Testis (tissue), 3 donors: ENCODE data around the gene SLC44A5. TPM values are rescaled to one million over a fixed set of nuclear protein-coding genes. Genes with fewer than 3 reads are reported as not detected.

ENCODE experiments used
- DNase-seq: peaks from one replicate; pipeline ENCODE4 v3.0.0-alpha.2; 2019
- H3K27ac ChIP-seq, 2 donors: fragments of 200-600 bp; sonication (generic); one replicate each; pipeline ENCODE4 v1.5.1; 2019
- H3K27me3 ChIP-seq: fragments of 200-600 bp; sonication (generic); one replicate; pipeline ENCODE4 v1.5.1; 2019
- H3K36me3 ChIP-seq: fragments of 200-600 bp; sonication (generic); one replicate; pipeline ENCODE4 v1.5.1; 2017; ENCODE audit warnings: low read depth; ENCODE audit errors: missing control alignments
- H3K4me1 ChIP-seq: fragments of 200-600 bp; sonication (generic); one replicate; pipeline ENCODE4 v1.5.1; 2019
- H3K4me3 ChIP-seq, 2 donors: fragments of 200-600 bp; sonication (generic); one replicate each; pipeline ENCODE4 v1.5.1; 2017 to 2019
- H3K9me3 ChIP-seq: fragments of 200-600 bp; sonication (generic); one replicate; pipeline ENCODE4 v1.5.1; 2017
- POLR2A ChIP-seq: fragments of 450-650 bp; IDR thresholded peaks from one replicate; pipeline ENCODE4 v1.6.1; 2017; ENCODE audit warnings: antibody characterized with exemption, mild to moderate bottlenecking, moderate library complexity
- WGBS, 2 donors: methylation state at CpG; one replicate each; pipeline ENCODE4 v1.1.5; 2018; 5-methylcytosine and 5-hydroxymethylcytosine counted together
- intact Hi-C: fragments of 100-400 bp; cut with DNase I; formaldehyde crosslinking; loops from one replicate; pipeline ENCODE4 v1.15.1; 2023; ENCODE audit warnings: low total_unique reads
- polyA plus RNA-seq: library from polyadenylated mRNA; stranded (reverse); fragments of 350-450 nt; fragmentation: Illumina TruSeq; extraction: RNeasy Lipid Tissue Mini Kit (QIAGEN cat#74804); gene quantifications from one replicate; pipeline ENCODE4 v1.2.3, GENCODE V29; 2014; ENCODE audit warnings: low read depth, low replicate concordance; ENCODE audit not compliant: insufficient read depth
- total RNA-seq, 2 donors: library from RNA; depleted of rRNA; stranded (reverse); fragments of >200 nt; gene quantifications; one replicate each; pipeline ENCODE4 v1.2.3, GENCODE V29; 2016
- TF ChIP-seq, protein P1 (sequence below), 3 experiments: fragments of 450-650 bp in 2 of 3; fragments of 200-600 bp in 1 of 3; sonication (generic) in 1 of 3; IDR thresholded peaks; one replicate each; pipeline ENCODE4 v1.5.1; 2016 to 2019; ENCODE audit warnings: antibody characterized with exemption in 3 of 3, mild to moderate bottlenecking in 2 of 3, moderate library complexity in 1 of 3

Gene SLC44A5
- total and polyA plus RNA-seq, 3 donors from 2014 or later, result 4.9 to 10.6 (median 4.9) TPM

GRCh38 chr1:75579046-75579445, 31.9 kb downstream of the SLC44A5 start:
- 22 to 45% methylated on average over 2 of the region's 2 CpGs for WGBS, 2 donors
- no peak for DNase-seq
- Histone ChIP-seq H3K27ac (no peak overlapping the region), H3K36me3 (no peaks in the 10 kb centered on the region), H3K4me1 (no peaks in the 10 kb centered on the region), H3K4me3 (no peak overlapping the region), H3K9me3 (no peaks in the 10 kb centered on the region), H3K27me3 (no peaks in the 10 kb centered on the region)
- intact Hi-C loops, result no loop called here
- TF ChIP-seq, protein P1, sequence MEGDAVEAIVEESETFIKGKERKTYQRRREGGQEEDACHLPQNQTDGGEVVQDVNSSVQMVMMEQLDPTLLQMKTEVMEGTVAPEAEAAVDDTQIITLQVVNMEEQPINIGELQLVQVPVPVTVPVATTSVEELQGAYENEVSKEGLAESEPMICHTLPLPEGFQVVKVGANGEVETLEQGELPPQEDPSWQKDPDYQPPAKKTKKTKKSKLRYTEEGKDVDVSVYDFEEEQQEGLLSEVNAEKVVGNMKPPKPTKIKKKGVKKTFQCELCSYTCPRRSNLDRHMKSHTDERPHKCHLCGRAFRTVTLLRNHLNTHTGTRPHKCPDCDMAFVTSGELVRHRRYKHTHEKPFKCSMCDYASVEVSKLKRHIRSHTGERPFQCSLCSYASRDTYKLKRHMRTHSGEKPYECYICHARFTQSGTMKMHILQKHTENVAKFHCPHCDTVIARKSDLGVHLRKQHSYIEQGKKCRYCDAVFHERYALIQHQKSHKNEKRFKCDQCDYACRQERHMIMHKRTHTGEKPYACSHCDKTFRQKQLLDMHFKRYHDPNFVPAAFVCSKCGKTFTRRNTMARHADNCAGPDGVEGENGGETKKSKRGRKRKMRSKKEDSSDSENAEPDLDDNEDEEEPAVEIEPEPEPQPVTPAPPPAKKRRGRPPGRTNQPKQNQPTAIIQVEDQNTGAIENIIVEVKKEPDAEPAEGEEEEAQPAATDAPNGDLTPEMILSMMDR (IDR thresholded peaks at IDR 0.05), result no peak
- no peak for TF ChIP-seq POLR2A

- H3K27ac ChIP-seq, result no peak overlapping the region
- no peaks in the 10 kb centered on the region for H3K9me3 ChIP-seq
- intact Hi-C loops, result no loop called here
- H3K36me3 ChIP-seq, result no peaks in the 10 kb centered on the region
- DNase-seq, result no peak
- TF ChIP-seq POLR2A, result no peak
- TF ChIP-seq, protein P1 (IDR thresholded peaks at IDR 0.05), result no peak
- H3K4me1 ChIP-seq, result no peaks in the 10 kb centered on the region
- no peak overlapping the region for H3K4me3 ChIP-seq
- WGBS, 2 donors, result 66 to 83% methylated on average over 3 of the region's 3 CpGs
- no peaks in the 10 kb centered on the region for H3K27me3 ChIP-seq
Measured at GRCh38 chr1:75575837-75576236, 35.1 kb downstream of the SLC44A5 start.

- Histone ChIP-seq H3K4me1 (no peaks in the 10 kb centered on the region), H3K36me3 (no peaks in the 10 kb centered on the region), H3K4me3 (no peak overlapping the region), H3K9me3 (no peaks in the 10 kb centered on the region), H3K27me3 (no peaks in the 10 kb centered on the region), H3K27ac (no peak overlapping the region)
- TF ChIP-seq, protein P1 (IDR thresholded peaks at IDR 0.05), result no peak
- TF ChIP-seq POLR2A, result no peak
- intact Hi-C loops, result no loop called here
- WGBS, 2 donors, result 18 to 33% methylated on average over 1 of the region's 1 CpG
- no peak for DNase-seq
Measured at GRCh38 chr1:75567191-75567590, 43.7 kb downstream of the SLC44A5 start.

GRCh38 chr1:75559800-75560199, 51.1 kb downstream of the SLC44A5 start:
- Histone ChIP-seq H3K36me3 (no peaks in the 10 kb centered on the region), H3K27ac (no peak overlapping the region), H3K9me3 (no peaks in the 10 kb centered on the region), H3K4me3 (no peak overlapping the region), H3K4me1 (no peaks in the 10 kb centered on the region), H3K27me3 (no peaks in the 10 kb centered on the region)
- no peak for TF ChIP-seq POLR2A
- TF ChIP-seq, protein P1 (IDR thresholded peaks at IDR 0.05), result no peak
- DNase-seq, result no peak
- intact Hi-C loops, result no loop called here

DNA sequence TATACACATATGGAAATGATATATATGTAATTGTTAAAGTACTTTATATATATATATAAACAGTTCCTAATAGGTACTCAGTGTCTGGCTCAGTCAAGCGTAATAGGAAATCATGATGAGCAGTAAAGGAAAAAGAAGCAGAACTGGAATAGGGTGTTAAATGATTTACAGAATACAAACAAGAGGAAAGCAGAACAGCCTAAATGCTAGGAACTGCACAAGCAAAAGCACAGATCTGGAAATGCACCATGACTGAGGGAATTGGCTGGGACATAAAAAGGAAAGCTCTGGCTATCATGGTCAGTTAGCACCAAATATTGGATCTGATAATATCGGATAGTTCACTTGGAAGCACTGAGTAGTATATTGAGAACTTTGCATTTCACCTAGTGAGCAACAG, 51.8 kb downstream of the SLC44A5 start:
- no peak for DNase-seq
- no peaks in the 10 kb centered on the region for H3K4me1 ChIP-seq
- WGBS, 2 donors, result 84 to 86% methylated on average over 2 of the region's 2 CpGs
- no peaks in the 10 kb centered on the region for H3K36me3 ChIP-seq
- no peak overlapping the region for H3K4me3 ChIP-seq
- no peaks in the 10 kb centered on the region for H3K27me3 ChIP-seq
- TF ChIP-seq, protein P1 (IDR thresholded peaks at IDR 0.05), result no peak
- TF ChIP-seq POLR2A, result no peak
- no peaks in the 10 kb centered on the region for H3K9me3 ChIP-seq
- intact Hi-C loops, result no loop called here
- no peak overlapping the region for H3K27ac ChIP-seq
